SKM-1 treated with dmso at 0.1 percent for 144 hours (cell line): Measurements from ENCODE around the gene CBLN4.

Experiments
- DNase-seq: peaks from one replicate; lab custom pipeline; 2025; ENCODE audit not compliant: unreplicated experiment; lab: John Stamatoyannopoulos, UW

The CBLN4 gene

DNA sequence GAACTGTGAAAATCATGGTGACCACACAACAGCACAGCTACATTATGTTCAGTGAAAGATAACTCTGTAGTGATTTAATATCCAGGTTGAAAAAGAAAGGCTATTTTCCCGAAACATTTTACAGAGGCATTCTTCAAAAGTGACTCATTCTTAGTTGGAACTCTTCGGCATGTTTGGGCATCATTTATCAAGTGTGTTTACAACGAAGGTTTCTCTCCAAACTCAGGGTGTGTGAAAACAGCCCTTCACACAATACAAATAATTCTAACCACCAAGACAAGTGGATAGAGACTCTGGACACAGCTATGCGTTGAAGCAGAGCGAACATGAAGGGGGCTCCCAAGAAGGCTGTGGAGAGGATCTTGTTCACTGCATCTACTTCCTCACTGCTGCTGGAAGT, 57.6 kb downstream of the CBLN4 start:
- no peak for DNase-seq
